Type B pancreatic cell (in vitro differentiated cells): Measurements from ENCODE around the gene SHB. TPM values are rescaled to one million over a fixed set of nuclear protein-coding genes. Genes with fewer than 3 reads are reported as not detected.

Experiments used
- DNase-seq: peaks from one replicate; pipeline ENCODE4 v3.0.0; 2021; ENCODE audit warnings: mixed read lengths; ENCODE audit not compliant: unreplicated experiment; ENCODE audit errors: extremely low spot score
- H3K27ac Mint-ChIP-seq: 2 replicates; pipeline ENCODE4 v1.8.0; 2021; ENCODE audit warnings: mild to moderate bottlenecking, mixed read lengths
- H3K27me3 Mint-ChIP-seq: 2 replicates; pipeline ENCODE4 v1.8.0; 2021; ENCODE audit warnings: mixed read lengths
- H3K36me3 Mint-ChIP-seq: 2 replicates; pipeline ENCODE4 v1.8.0; 2021; ENCODE audit warnings: mixed read lengths
- H3K4me1 Mint-ChIP-seq: one replicate; pipeline ENCODE4 v1.8.0; 2021; ENCODE audit warnings: mixed read lengths; ENCODE audit not compliant: unreplicated experiment
- H3K4me3 Mint-ChIP-seq: 2 replicates; pipeline ENCODE4 v1.8.0; 2021; ENCODE audit warnings: mild to moderate bottlenecking, mixed read lengths
- H3K9me3 Mint-ChIP-seq: 2 replicates; pipeline ENCODE4 v1.8.0; 2021; ENCODE audit warnings: mixed read lengths
- total RNA-seq: library from RNA; stranded (reverse); gene quantifications from 2 replicates; pipeline ENCODE4 v1.2.1, GENCODE V29; 2021; ENCODE audit warnings: low replicate concordance
- TF ChIP-seq, protein P1 (sequence below): fragments of 200-600 bp; sonication (generic); conservative IDR thresholded peaks from 2 replicates; pipeline ENCODE4 v1.5.0; 2021; ENCODE audit warnings: antibody characterized with exemption, mild to moderate bottlenecking

Gene SHB
- total RNA-seq, 1 donor from 2014 or later: 14.4 TPM

DNA sequence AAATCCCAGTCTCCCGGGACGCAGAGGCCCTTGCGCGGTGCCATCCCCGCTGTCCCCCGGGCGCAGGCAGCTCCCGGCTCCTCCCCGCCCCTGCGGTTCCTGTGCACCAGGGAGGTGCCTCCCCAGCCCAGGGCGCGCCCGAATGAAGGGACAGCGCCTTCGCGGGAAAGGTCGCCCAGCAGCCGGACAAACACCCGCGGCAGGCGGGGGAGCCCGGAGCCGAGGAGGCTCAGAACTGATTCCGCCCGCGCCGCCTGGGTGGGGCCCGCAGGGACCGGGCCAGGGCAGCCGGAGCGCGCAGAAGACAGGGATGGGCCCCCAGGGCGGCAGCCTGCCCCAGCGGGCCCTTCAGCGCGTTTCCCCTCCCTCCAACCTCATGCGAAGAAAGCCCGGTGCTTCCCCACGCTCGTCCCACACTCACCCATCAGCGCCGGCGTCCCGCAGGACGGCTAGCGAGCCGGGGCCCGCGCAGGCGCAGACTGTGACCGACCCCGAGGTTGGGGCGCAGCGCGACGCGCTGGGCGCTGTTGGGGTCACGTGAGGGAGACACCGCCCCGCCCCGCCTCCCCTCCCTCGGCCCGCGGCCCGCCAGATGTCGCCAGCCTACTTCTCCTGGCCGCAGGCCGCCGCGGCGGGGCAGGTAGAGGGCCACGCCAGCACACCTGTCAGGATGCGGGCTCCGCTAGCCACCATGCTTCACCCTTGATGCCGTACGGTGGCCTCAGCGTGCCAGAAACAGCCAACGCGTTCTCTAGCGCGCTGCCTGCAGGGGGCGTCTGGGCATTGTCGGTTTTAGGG, 165.2 kb downstream of the SHB start, which contains the start of gene SLC25A51:
Gene SLC25A51, minus strand, starts transcription at position 481 of the 798 bp plus-strand sequence. CDS start 15,577 bp downstream, outside the sequence.
- Mint-ChIP-seq H3K4me1 (peaks cover 16% of the 10 kb centered on the region), H3K27ac (peak within 1 kb of the TSS; percentile 93), H3K27me3 (no peaks in the 10 kb centered on the region), H3K4me3 (peak within 1 kb of the TSS; percentile 91), H3K36me3 (peaks cover 3% of the 10 kb centered on the region), H3K9me3 (no peaks in the 10 kb centered on the region)
- DNase-seq: peak; percentile 95
- TF ChIP-seq, protein P1, sequence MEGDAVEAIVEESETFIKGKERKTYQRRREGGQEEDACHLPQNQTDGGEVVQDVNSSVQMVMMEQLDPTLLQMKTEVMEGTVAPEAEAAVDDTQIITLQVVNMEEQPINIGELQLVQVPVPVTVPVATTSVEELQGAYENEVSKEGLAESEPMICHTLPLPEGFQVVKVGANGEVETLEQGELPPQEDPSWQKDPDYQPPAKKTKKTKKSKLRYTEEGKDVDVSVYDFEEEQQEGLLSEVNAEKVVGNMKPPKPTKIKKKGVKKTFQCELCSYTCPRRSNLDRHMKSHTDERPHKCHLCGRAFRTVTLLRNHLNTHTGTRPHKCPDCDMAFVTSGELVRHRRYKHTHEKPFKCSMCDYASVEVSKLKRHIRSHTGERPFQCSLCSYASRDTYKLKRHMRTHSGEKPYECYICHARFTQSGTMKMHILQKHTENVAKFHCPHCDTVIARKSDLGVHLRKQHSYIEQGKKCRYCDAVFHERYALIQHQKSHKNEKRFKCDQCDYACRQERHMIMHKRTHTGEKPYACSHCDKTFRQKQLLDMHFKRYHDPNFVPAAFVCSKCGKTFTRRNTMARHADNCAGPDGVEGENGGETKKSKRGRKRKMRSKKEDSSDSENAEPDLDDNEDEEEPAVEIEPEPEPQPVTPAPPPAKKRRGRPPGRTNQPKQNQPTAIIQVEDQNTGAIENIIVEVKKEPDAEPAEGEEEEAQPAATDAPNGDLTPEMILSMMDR: peak; percentile 95

DNA sequence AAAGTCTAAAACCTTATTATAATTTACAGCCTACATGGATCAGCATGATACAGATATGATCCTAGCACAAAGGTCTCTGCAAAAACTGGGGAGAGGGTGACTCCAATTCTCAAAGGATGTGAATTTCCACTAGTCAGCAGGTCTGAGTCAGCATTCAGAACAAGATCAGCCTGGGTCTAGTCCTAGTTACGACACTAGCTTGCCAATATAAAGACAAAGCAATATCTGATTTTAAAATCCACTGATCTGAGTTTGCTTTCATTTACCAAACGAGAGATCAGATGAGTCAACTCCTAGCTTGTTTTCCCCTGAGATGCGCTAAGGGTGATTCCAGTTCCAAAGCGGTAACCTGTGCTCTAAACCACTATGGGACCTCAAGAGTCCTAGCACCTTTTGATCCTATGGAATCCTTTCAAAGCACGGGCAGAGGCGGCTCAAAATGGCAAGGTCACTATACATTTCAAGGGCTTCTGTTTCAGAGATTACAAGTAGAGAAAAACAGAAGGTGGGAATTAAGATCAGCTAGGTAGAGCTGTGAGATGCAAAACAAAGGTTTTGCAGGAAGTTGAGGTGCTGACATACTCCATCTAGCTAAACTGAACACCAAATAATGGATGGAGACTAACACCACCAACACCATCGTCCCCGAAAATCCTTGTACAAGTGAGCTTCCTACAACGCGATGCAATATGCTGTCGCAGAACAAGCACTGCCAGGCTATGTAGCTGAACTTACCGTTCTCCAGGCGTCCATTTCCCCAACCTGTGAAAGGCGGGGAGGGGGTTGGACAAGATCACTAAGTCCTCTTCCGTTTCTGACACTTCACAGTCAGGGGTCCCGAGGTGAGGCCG, 166.0 kb downstream of the SHB start:
- peak overlapping the region; percentile 80 for H3K27ac Mint-ChIP-seq
- H3K4me3 Mint-ChIP-seq: peak overlapping the region; percentile 91
- DNase-seq: no peak

DNA sequence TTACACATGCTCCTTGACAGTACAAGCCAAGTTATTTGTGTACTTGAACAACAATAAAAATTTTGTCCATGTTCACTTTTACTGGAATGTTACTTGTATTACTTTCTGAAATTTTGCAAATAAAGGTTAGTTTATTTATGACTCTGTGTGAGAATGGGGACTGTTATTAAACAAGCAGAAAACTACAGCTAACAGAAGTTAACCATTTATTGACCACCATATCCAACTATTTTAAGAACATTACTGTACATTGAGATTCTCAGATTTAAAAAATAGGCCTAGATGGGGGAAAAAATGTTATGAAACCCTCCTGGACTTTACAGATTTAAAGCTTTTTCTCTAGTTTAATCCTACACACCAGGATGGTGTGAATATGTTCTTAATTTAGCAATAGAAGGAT, 166.9 kb downstream of the SHB start:
- Mint-ChIP-seq H3K4me1 (peaks cover 16% of the 10 kb centered on the region), H3K36me3 (peaks cover 9% of the 10 kb centered on the region), H3K27me3 (no peaks in the 10 kb centered on the region), H3K9me3 (no peaks in the 10 kb centered on the region), H3K27ac (no peak overlapping the region), H3K4me3 (peak overlapping the region; percentile 70)
- TF ChIP-seq, protein P1: no peak
- no peak for DNase-seq

More for the DNA sequence above, 166.0 kb downstream of the SHB start:
- Mint-ChIP-seq H3K27me3 (no peaks in the 10 kb centered on the region), H3K36me3 (peaks cover 4% of the 10 kb centered on the region), H3K4me1 (peaks cover 16% of the 10 kb centered on the region), H3K9me3 (no peaks in the 10 kb centered on the region)
- TF ChIP-seq, protein P1: no peak

DNA sequence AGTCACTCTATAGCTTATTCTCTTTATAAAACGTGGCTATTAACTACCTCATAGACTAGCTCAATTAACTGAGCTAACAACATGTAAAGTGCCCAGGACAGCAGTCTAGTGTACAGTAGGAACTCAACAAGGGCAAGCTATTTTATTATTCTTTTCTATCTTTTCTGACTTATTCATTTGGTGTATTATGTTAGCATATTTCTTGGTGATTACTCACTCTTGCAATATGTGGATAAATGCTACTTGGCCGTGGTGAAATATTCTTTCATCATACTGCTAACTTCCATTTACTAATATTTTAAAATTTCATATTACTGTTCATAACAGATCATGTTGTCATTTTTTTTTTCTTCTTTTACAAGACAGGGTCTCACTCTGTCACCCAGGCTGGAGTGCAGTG, 170.0 kb downstream of the SHB start:
- peaks cover 19% of the 10 kb centered on the region for H3K36me3 Mint-ChIP-seq
- no peak for DNase-seq
- TF ChIP-seq, protein P1: no peak
- no peaks in the 10 kb centered on the region for H3K9me3 Mint-ChIP-seq
- no peaks in the 10 kb centered on the region for H3K27me3 Mint-ChIP-seq
- H3K4me3 Mint-ChIP-seq: no peak overlapping the region
- no peak overlapping the region for H3K27ac Mint-ChIP-seq
- H3K4me1 Mint-ChIP-seq: peaks cover 5% of the 10 kb centered on the region

DNA sequence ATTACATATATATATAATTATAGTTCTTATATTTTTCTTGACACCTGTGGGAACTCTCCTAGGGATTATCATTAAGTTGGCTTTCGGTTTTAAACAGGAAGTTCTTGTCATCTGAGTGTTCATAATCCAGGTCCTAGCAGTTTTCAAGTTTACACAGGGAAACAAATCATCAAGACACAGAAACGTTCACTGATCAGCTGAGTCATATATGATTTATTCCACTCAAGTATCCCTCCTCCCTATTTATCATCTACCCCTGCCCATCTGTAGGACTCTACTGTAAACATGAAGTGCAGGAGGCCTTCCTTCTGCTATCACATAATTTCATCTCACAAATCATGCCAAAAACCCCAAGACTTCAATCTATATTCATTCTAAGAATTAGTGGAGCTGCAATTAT, 171.4 kb downstream of the SHB start:
- no peaks in the 10 kb centered on the region for H3K27me3 Mint-ChIP-seq
- TF ChIP-seq, protein P1: no peak
- no peak for DNase-seq
- peak overlapping the region; percentile 5 for H3K27ac Mint-ChIP-seq
- H3K4me1 Mint-ChIP-seq: peaks cover 5% of the 10 kb centered on the region
- peaks cover 29% of the 10 kb centered on the region for H3K36me3 Mint-ChIP-seq
- H3K4me3 Mint-ChIP-seq: no peak overlapping the region
- H3K9me3 Mint-ChIP-seq: no peaks in the 10 kb centered on the region
